HG03064 (cell line): ENCODE results near the gene TMCC2.

Source experiments
- ATAC-seq: cut with Tn5 transposase; IDR thresholded peaks from one replicate; pipeline ENCODE4 v1.9.1; 2021; ENCODE audit warnings: low read depth; ENCODE audit not compliant: unreplicated experiment

TMCC2 gene

GRCh38 chr1:205298191-205298994 lies 70.6 kb downstream of the TMCC2 start:
- ATAC-seq = no peak

- no peak for ATAC-seq
Measured at GRCh38 chr1:205300149-205300548, 72.4 kb downstream of the TMCC2 start.

DNA sequence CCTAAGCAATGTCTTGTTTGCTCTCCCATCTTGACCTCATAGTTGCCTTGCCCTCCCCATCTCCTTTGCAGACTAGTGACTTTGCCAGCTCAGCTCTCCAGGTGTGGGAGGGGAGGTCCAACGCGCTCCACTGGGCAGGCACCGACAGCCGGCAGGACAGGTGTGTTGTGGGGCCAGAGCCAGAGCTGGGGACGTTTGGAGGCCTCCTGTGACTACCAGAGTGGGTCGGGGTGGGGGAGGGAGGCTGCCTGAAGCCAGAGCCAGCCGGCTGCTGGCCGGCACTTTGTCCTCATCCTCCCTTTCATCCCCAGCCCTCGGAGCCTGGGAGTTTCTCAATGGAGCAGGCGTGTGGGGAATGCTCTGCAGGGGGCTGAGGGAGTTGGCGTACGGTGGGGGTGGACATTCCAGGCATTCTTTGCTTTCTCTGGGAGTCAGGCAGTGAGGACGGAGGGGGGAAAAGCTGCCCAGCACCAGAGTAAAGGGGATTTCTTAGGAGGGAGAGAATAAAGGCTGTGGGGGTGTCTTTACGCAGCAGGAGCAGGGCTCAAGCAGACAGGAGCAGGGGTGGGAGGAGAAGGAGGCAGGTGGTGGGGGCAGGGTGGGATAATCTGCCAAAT lies 73.6 kb downstream of the TMCC2 start:
- ATAC-seq = no peak

DNA sequence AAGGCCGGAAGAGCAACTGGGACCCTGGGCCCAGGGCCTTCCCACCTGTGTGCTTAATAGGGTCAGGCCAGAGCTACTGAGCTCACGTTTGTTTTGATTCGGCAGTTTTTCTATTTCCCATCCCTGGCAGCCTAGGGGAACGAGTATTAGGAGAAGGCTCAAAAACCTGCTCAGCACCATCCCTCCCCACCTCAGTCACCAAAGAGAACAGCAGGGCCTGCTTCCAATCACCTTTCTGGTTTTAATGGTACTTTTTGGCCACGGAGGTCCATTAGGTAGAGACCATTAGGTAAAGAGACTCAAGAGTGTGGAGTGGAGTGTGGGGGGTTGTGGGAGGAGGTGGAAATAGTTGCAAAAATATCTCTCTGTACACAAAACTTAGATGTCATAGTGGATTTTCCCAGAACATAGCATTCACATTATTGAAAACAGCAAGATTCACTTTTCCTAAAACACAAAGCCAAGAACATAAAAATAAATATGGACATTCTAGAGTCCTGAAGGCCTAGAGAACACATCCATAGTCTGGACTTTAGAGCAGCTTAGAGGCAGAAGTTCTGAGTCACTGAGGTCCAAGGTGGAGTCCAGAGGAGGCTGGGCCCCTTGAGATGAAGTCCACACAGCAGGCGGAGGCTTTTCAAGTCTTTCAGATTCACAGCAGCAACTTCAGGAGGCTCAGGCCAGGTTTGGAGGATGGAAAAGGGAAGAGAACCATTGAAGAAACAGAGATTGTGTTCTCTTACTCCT lies 74.3 kb downstream of the TMCC2 start:
- ATAC-seq = no peak

DNA sequence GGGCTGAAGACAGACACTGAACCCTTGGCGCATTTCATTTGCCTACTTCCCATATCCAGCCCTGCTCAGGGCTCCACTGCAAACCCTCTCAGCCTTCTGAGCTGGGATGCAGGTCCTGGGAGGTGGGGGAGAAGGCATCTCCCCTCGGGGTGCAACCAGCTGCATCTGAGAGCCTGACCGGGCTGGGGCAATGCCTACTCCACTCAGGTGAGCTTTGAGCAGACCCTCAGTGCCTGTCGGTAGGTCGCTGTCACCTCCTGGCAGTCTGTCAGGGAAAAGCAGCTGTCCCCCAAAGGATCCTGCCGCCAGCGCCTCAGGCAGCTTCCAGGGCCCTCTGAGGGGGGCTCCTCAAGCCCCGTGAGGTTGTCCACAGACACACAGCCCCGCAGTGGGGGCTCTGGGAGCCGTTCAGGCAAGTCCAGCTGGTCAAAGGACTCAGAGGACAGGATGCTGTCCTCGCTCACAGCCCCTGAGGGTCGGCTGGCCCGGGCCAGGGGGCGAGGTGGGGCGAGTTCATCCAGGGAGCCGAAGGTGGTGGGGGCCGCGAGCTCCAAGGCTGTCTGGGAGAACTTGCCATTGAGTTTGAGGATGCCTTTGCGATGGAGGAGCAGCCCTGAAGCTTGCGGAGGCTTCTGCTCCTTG lies 75.6 kb downstream of the TMCC2 start:
- ATAC-seq = no peak

- no peak for ATAC-seq
Measured at GRCh38 chr1:205304046-205304694, 76.4 kb downstream of the TMCC2 start.

DNA sequence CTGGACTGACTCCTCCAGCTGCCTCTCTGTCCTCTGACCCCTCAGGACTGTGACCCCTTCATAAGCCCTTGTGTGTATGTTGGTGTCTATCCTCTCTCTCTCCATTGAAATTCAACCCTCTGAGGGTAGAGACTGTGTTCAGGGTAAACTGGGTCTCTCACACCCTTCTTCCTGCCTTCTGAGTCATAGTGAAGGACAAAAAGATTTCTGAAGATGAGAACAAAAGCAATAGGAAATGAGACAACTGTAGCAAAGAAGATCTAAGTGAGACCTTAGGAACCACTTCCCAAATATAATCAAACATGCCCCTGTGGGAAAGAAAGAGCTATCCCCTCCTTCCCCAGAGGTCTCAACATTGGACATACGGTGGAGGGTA lies 76.9 kb downstream of the TMCC2 start:
- ATAC-seq = no peak

DNA sequence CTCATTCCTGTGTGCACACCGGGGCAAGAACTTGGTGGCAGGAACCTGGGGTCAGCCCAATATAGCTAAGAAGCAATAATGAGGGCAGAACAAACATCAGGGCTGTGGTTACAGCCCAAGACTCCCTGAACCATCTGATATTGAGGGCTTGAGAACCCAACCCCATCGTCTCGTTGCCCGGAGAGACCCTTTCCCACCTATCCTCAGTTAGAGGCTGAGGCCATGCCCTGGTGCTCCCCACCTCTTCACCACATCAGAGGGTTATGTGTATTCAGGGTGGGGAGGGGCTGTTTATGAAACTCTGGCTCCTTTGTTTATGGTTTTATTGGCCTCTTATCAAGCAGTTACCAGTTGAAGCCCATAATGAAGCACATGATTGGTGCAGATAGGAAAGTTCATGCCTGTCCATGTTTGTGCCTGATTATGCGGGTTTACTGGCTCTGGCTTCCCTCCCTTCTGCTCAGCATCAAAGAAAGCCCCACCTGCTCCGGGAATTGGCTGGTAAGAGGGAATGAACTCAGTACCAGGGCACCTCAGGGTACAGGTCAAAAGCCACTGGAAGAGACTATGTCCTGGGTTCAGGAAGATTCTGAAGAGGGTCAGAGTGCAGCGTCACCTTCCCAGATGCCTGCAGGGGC lies 79.3 kb downstream of the TMCC2 start:
- ATAC-seq = no peak

DNA sequence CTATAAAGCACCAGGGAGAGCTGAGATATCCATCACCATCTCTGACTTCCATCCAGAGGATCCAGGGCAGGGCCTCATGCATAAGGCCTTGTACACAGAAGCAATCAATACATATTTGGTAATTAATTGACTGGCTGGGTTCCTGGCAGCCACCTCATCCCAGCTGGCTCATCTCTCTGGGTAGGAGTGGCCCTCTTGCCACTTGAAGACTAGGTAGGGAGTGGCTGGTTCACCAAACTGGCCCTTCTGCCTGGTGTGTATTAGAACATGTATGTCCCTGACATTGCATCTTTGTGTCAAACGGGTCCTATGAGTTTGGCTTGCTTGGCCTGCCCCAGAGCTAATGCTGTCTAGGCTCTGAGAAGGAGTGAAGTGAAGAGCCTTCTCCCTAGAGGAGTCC lies 82.0 kb downstream of the TMCC2 start:
- no peak for ATAC-seq

DNA sequence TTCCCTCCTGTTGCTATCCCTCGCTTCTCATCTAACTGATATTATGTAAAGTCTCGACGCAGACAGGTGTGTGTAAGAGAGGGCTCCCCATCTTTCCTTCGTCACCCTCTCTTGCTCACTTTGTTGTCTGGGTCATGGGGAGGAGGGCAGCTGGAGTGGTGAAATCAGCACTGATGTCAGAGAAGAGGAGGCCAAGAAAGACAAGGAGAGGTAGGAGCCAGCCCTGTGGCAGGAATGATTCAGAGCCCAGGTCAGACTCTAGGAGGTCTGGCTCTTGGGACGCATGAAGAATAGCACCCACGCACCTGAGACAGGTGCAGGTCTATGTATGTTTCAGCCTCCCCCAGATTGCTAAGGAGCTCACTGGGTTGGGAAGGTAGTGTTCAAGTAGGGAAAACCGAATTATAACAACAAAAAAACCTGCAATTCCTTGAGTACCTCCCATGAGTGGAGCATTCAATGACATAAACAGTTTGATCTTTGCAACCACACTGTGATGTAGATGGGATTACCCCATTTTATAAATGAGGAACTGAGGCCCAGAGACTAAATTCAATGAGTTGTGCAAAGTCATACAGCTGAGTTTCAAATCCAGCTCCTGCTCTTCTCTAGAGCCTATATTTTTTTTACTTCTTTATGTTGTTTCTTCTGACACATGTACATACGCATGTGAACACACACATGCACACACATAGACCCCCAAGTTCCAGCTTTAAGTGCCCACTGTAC lies 83.4 kb downstream of the TMCC2 start:
- no peak for ATAC-seq

GRCh38 chr1:205312866-205313562 lies 85.3 kb downstream of the TMCC2 start:
- no peak for ATAC-seq

- ATAC-seq = no peak
Measured at GRCh38 chr1:205313563-205314308, 86.0 kb downstream of the TMCC2 start.

DNA sequence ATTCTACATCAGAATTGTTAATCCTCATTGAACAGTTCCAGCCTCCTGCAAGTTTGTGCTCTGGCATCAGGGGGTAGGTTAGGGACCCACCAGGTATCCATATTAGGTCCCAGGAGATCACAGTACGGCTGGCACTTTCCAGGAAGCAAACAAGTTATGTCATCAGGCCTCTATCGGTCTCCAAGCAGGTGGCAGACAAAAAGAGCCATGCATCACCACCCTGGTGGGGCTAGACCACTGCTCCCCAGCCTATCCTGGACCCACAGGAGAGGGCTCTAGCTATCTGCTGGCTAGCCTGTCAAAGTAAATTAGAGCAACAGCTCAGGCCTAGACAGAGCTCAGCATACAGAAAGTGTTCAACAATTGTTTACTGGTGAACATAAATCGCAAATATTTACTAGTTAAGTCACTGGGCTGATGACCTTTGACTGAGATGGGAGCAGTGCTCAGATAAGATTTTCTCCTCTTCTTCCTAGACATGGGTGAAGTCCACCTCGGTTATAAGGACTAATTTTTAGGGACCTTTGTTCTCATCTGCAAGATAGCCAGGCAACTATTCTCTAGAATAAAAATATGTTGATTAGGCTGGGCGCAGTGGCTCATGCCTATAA lies 87.4 kb downstream of the TMCC2 start:
- no peak for ATAC-seq

DNA sequence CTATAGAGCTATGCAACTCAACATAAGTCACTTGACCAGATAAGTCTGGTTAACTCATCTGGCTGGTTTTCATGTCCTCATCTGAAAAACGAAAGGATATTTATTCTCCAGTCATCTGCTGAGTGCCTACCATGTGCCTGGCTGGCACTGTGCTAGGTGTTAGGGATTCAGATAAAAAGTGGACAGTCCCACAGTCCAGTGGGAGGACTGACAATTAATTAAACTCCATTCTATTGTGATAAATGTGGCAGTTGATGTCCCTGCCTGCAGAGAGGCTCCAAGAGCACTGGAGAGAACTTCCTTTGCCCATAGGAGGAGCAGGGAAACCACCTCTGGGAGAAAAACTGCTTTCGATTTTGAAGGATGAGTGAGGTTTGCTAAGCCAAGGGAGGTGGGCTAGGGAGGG lies 88.4 kb downstream of the TMCC2 start:
- ATAC-seq = no peak

DNA sequence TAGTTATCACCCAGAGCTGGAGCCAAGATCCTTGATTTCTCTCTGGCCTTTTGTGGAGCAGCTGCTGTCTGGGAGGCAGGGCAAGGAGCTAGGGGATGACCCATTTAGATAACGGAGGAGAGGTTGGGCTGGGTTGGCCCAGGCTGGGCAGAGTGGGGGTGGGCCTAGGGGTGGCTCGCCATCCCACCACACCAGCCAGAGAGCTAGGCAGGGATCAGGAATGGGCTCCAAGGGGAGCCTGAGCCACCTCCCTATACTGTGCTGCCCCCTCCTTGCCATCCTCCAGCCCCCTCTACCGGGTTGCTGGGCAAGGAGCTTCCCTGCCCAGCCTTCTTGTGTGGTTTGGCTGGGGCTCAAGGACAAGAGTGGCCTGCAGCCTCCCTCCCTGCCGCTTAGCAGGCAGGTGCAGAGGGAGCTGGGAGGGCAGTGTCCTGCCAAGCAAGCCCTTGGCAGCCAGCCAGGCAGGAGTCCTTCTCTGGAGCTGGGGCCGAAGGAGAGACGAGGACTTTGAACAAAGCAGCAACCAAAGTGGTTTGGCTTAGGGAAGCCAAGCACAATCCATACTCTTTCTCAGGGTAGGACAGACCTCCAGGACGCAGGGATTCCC lies 89.7 kb downstream of the TMCC2 start:
- no peak for ATAC-seq

GRCh38 chr1:205318231-205318991 lies 90.7 kb downstream of the TMCC2 start:
- no peak for ATAC-seq
